CD14-positive monocyte (primary cell): Measurements from ENCODE around the gene PPP2R1A. TPM values are rescaled to one million over a fixed set of nuclear protein-coding genes. Genes with fewer than 3 reads are reported as not detected.

Experiments used
- DNase-seq, 3 donors: peaks; one replicate each; pipeline ENCODE4 v3.0.0-alpha.2; 2011 to 2022
- H2AFZ ChIP-seq: 2 replicates; pipeline ENCODE4 v1.6.0; 2012; ENCODE audit warnings: mild to moderate bottlenecking, low read depth, low read length, inconsistent platforms; ENCODE audit not compliant: insufficient read depth, poor library complexity, severe bottlenecking
- H3K27ac ChIP-seq, 2 donors: 1 replicate in 1 of 2; 2 replicates in 1 of 2; pipeline ENCODE4 v1.5.1; 2012 to 2013; ENCODE audit warnings: low read length in 2 of 2, control low read depth in 1 of 2, inconsistent platforms in 1 of 2, low read depth in 1 of 2, mild to moderate bottlenecking in 1 of 2
- H3K27me3 ChIP-seq, 2 donors: one replicate each; pipeline versions ENCODE4 v1.6.0 to v1.6.1; 2011 to 2013; ENCODE audit warnings: low read length in 2 of 2; ENCODE audit not compliant: control insufficient read depth in 2 of 2, insufficient read depth in 2 of 2
- H3K36me3 ChIP-seq, 2 donors: replicated peaks in 1 of 2; 1 replicate in 1 of 2; 2 replicates in 1 of 2; pipeline versions ENCODE4 v1.5.1 to v1.6.1; 2012 to 2013; ENCODE audit warnings: low read length in 2 of 2, control low read depth in 1 of 2, inconsistent platforms in 1 of 2, mild to moderate bottlenecking in 1 of 2; ENCODE audit not compliant: insufficient read depth in 2 of 2, control insufficient read depth in 1 of 2
- H3K4me1 ChIP-seq, 2 donors: 1 replicate in 1 of 2; 2 replicates in 1 of 2; pipeline versions ENCODE4 v1.5.1 to v1.6.1; 2012 to 2013; ENCODE audit warnings: low read length in 2 of 2, control low read depth in 1 of 2, inconsistent platforms in 1 of 2, mild to moderate bottlenecking in 1 of 2, moderate library complexity in 1 of 2; ENCODE audit not compliant: insufficient read depth in 2 of 2, control insufficient read depth in 1 of 2
- H3K4me2 ChIP-seq: replicated peaks from 2 replicates; pipeline ENCODE3; 2012; ENCODE audit warnings: low read length, moderate library complexity, mild to moderate bottlenecking; ENCODE audit not compliant: poor library complexity, severe bottlenecking; ENCODE audit errors: extremely low read depth
- H3K4me3 ChIP-seq, 3 experiments: fragments of 200-600 bp in 1 of 3; sonication (generic) in 1 of 3; replicated peaks in 1 of 3; 1 replicate in 2 of 3; 2 replicates in 1 of 3; pipeline ENCODE4 v1.5.1; 2011 to 2013; ENCODE audit warnings: low read length in 3 of 3, mild to moderate bottlenecking in 3 of 3, control low read depth in 2 of 3, low read depth in 2 of 3, inconsistent platforms in 1 of 3, moderate library complexity in 1 of 3
- H3K79me2 ChIP-seq: 2 replicates; pipeline ENCODE4 v1.6.0; 2012; ENCODE audit warnings: mild to moderate bottlenecking, control low read depth, inconsistent platforms, low read length, moderate library complexity; ENCODE audit not compliant: insufficient read depth
- H3K9ac ChIP-seq: 2 replicates; pipeline ENCODE4 v1.6.0; 2017; ENCODE audit warnings: low read length, mild to moderate bottlenecking; ENCODE audit not compliant: insufficient read depth, poor library complexity, severe bottlenecking
- H3K9me3 ChIP-seq, 2 donors: replicated peaks in 1 of 2; 1 replicate in 1 of 2; 2 replicates in 1 of 2; pipeline versions ENCODE4 v1.5.1 to v1.6.1; 2012 to 2013; ENCODE audit warnings: low read length in 2 of 2, control low read depth in 1 of 2; ENCODE audit not compliant: control insufficient read depth in 1 of 2, insufficient read depth in 1 of 2
- H4K20me1 ChIP-seq: 2 replicates; pipeline ENCODE4 v1.6.0; 2012; ENCODE audit warnings: mild to moderate bottlenecking, low read length, control low read depth, moderate library complexity; ENCODE audit not compliant: insufficient read depth
- H3K27ac Mint-ChIP-seq, 7 donors: one replicate each; pipeline ENCODE4 v1.8.0; 2020; ENCODE audit warnings: mild to moderate bottlenecking in 7 of 7, mixed read lengths in 7 of 7, moderate library complexity in 6 of 7, inconsistent platforms in 2 of 7
- H3K27me3 Mint-ChIP-seq, 3 donors: one replicate each; pipeline ENCODE4 v1.8.0; 2021 to 2022; ENCODE audit warnings: low read depth in 3 of 3, mild to moderate bottlenecking in 3 of 3, mixed read lengths in 3 of 3, moderate library complexity in 3 of 3, inconsistent platforms in 1 of 3
- H3K36me3 Mint-ChIP-seq, 2 donors: one replicate each; pipeline ENCODE4 v1.8.0; 2020; ENCODE audit warnings: mixed read lengths in 2 of 2, inconsistent platforms in 1 of 2, mild to moderate bottlenecking in 1 of 2
- H3K4me1 Mint-ChIP-seq: one replicate; pipeline ENCODE4 v1.8.0; 2020; ENCODE audit warnings: mild to moderate bottlenecking, mixed read lengths
- H3K4me3 Mint-ChIP-seq, 2 donors: one replicate each; pipeline ENCODE4 v1.8.0; 2020; ENCODE audit warnings: mild to moderate bottlenecking in 2 of 2, mixed read lengths in 2 of 2, moderate library complexity in 1 of 2
- H3K9me3 Mint-ChIP-seq, 7 donors: one replicate each; pipeline ENCODE4 v1.8.0; 2020 to 2022; ENCODE audit warnings: mixed read lengths in 7 of 7, mild to moderate bottlenecking in 6 of 7, moderate library complexity in 6 of 7, inconsistent platforms in 2 of 7
- WGBS: methylation state at CpG from one replicate; pipeline ENCODE4 v1.1.5; 2013; ENCODE audit warnings: missing lambda C conversion rate; ENCODE audit not compliant: insufficient coverage; 5-methylcytosine and 5-hydroxymethylcytosine counted together
- intact Hi-C, 2 donors: fragments of 100-400 bp; cut with micrococcal nuclease; formaldehyde crosslinking; loops; one replicate each; pipeline versions ENCODE4 v1.15.0 to v1.15.1; 2023
- polyA plus RNA-seq, 3 donors: library from polyadenylated mRNA; depleted of rRNA in 1 of 3; unstranded in 2 of 3; stranded (reverse) in 1 of 3; fragments of 300-500 nt in 2 of 3; fragments of >200 nt in 1 of 3; fragmentation: Illumina TruSeq in 2 of 3; gene quantifications; 1 replicate in 2 of 3; 2 replicates in 1 of 3; pipeline ENCODE4 v1.2.3, GENCODE V29; 2012 to 2021
- TF ChIP-seq, protein P1 (sequence below): fragments of 200-600 bp; IDR thresholded peaks from one replicate; pipeline ENCODE4 v1.8.0; 2022; ENCODE audit warnings: antibody characterized with exemption, mild to moderate bottlenecking

Gene PPP2R1A
- polyA plus RNA-seq, 3 donors, result 79.9 to 151 (median 127) TPM

DNA sequence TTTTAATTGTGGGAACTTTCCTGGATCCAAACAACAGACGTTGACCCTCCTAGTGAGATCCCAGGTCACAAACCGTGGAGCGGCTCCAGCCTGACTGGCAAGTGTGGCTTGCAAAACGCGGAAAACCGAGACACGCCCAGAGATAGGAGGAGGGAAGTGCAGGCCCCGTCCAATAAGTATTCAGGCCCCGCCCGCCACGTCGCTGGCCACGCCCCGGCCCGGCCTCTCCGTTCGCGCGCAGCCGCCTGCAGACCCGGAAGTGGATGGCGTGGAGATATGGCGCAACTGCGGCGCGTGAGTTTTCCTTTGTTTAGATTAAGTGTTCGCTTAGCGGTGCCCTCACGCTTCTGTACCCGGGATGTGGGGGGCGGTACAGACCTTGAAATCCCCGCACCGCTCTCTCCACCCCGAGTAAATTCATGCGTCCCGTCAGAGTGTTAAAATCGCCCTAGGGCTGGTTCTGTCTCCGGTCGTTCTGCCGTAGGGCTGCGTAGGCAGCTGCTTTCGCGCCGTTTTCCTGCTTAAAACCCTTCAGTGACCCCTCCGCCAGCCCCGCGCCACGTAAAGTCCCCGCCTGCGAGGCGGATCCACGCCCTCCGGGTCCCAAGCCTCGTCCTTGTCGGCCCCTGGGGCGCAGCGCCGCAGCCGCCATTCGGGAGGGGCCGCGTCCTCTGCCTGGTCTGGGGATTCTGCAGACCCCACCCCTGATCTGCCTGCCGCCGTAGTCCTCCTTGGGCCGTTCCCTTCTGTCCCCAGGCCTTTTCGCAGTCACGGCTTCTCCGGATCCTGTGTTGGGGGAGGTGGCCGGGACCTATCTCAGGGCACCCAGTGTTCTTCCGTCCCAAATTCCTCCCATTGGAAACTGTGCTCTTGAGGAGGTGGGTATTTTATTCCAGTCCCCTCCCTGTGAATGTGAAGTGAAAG is 79.7 kb downstream of the PPP2R1A start, which contains the start of gene ZNF766:
Gene ZNF766 (plus strand): TSS at position 250 of the 924 bp plus-strand sequence. CDS start 27 bp downstream, at position 277.
- peaks cover 26 to 37% of the 10 kb centered on the region in 2 donors for H3K36me3 Mint-ChIP-seq
- no peaks in the 10 kb centered on the region for H3K27me3 Mint-ChIP-seq
- peaks cover 14% of the 10 kb centered on the region for H3K4me1 Mint-ChIP-seq
- DNase-seq, result peak; percentile 94 to 96 (median 95)
- peaks cover 25 to 70% (median 57%) of the 10 kb centered on the region in 7 donors for H3K9me3 Mint-ChIP-seq
- Histone ChIP-seq H3K4me2 (peak within 1 kb of the TSS; percentile 96), H3K36me3 (peaks cover 0 to 30% of the 10 kb centered on the region in 2 donors), H3K4me3 (peak within 1 kb of the TSS; percentile 89 to 97 (median 97)), H3K4me1 (peaks cover 9 to 15% of the 10 kb centered on the region in 2 donors), H3K79me2 (peaks cover 49% of the 10 kb centered on the region), H3K27me3 (no peaks in the 10 kb centered on the region), H3K27ac (peak within 1 kb of the TSS; percentile 99), H2AFZ (peak within 1 kb of the TSS; percentile 87), H4K20me1 (no peaks in the 10 kb centered on the region), H3K9ac (peak within 1 kb of the TSS; percentile 100), H3K9me3 (peaks cover 43 to 50% of the 10 kb centered on the region in 2 donors)
- H3K27ac Mint-ChIP-seq, result peak within 1 kb of the TSS; percentile 95 to 99 (median 98)
- H3K4me3 Mint-ChIP-seq, result peak within 1 kb of the TSS; percentile 97 to 100
- intact Hi-C loops, result loop anchor here (1.0 to 10.0 kb wide), 4 partner anchors 27 to 465 kb away; partner anchors contain the start of genes ZNF480 (in 1 of the 2) and ZNF611 (in 1 of the 2)
- TF ChIP-seq, protein P1, sequence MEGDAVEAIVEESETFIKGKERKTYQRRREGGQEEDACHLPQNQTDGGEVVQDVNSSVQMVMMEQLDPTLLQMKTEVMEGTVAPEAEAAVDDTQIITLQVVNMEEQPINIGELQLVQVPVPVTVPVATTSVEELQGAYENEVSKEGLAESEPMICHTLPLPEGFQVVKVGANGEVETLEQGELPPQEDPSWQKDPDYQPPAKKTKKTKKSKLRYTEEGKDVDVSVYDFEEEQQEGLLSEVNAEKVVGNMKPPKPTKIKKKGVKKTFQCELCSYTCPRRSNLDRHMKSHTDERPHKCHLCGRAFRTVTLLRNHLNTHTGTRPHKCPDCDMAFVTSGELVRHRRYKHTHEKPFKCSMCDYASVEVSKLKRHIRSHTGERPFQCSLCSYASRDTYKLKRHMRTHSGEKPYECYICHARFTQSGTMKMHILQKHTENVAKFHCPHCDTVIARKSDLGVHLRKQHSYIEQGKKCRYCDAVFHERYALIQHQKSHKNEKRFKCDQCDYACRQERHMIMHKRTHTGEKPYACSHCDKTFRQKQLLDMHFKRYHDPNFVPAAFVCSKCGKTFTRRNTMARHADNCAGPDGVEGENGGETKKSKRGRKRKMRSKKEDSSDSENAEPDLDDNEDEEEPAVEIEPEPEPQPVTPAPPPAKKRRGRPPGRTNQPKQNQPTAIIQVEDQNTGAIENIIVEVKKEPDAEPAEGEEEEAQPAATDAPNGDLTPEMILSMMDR, result no peak
- WGBS, result 0% methylated on average over 58 of the region's 70 CpGs

DNA sequence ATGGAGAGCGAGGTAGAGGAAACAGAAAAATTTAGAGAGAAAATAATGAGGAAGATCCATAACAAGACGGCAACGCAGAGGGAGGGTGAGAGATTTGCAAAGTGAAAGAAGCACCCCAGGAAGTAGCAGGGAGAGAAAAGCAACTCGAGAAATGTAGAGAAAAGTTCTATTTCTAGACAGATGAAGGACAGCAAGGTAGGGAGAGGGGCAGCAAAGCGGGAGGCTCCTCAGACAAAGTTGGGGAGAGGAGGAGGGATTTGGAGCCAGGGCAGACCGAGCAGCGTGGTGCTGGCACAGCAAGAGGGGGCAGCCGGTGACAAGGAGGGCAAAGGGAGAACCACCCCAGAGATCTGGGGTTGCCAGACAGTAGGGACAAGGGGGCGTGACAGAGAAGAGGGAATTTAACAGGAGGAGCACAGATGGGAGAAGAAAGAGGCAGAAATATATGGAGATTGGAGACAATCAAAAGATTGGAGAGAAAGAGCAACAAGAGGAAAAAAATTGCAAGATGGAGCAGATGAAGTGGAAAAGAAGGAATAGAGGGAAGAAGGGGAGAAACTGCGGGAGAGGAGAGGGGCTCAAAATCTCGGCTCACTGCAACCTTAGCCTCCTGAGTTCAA is 80.5 kb downstream of the PPP2R1A start:
- Histone ChIP-seq H4K20me1 (no peaks in the 10 kb centered on the region), H3K4me1 (peaks cover 9 to 15% of the 10 kb centered on the region in 2 donors), H3K36me3 (peaks cover 0 to 36% of the 10 kb centered on the region in 2 donors), H3K4me3 (peak overlapping the region; percentile 89 to 97 (median 97)), H3K4me2 (peak overlapping the region; percentile 96), H3K27ac (peak overlapping the region; percentile 99), H3K27me3 (no peaks in the 10 kb centered on the region), H2AFZ (peak overlapping the region; percentile 87), H3K9ac (peak overlapping the region; percentile 100), H3K9me3 (peaks cover 47 to 52% of the 10 kb centered on the region in 2 donors), H3K79me2 (peaks cover 57% of the 10 kb centered on the region)
- peaks cover 28 to 70% (median 60%) of the 10 kb centered on the region in 7 donors for H3K9me3 Mint-ChIP-seq
- H3K4me1 Mint-ChIP-seq, result peaks cover 14% of the 10 kb centered on the region
- intact Hi-C loops, result loop anchor here in 1 of 2 donors (10.0 kb wide), 1 partner anchor 264 kb away; no protein-coding TSS in a partner anchor
- TF ChIP-seq, protein P1, result no peak
- peak overlapping the region; percentile 95 to 99 (median 98) for H3K27ac Mint-ChIP-seq
- H3K36me3 Mint-ChIP-seq, result peaks cover 26 to 38% of the 10 kb centered on the region in 2 donors
- WGBS, result 10% methylated on average over 10 of the region's 11 CpGs
- H3K4me3 Mint-ChIP-seq, result peak overlapping the region; percentile 97 to 100
- no peaks in the 10 kb centered on the region for H3K27me3 Mint-ChIP-seq
- peak; percentile 6 to 12 (median 8) for DNase-seq
